ENCODE measurements around the gene ZNF500.

GRCh38 chr16:4746991-4747574 lies 19.9 kb downstream of the ZNF500 start:
- TF ChIP-seq CTCF (conservative IDR thresholded peaks at IDR 0.05; ENCODE audit: low read depth, low read length): no peak
- no peak for TF ChIP-seq CEBPB (IDR thresholded peaks at IDR 0.05; ENCODE audit: low read depth, low read length)
- no peak for TF ChIP-seq POLR2A (IDR thresholded peaks at IDR 0.05; ENCODE audit: low read depth, low read length)
- TF ChIP-seq BHLHE40 (IDR thresholded peaks at IDR 0.05; ENCODE audit: low read depth, low read length): no peak
- TF ChIP-seq NFE2L2 (IDR thresholded peaks at IDR 0.05; ENCODE audit: low read depth, low read length): no peak
- no peak for TF ChIP-seq FOS (IDR thresholded peaks at IDR 0.05; ENCODE audit: low read depth, low read length)
- no peak for TF ChIP-seq RAD21 (IDR thresholded peaks at IDR 0.05; ENCODE audit: low read length)
- no peak for TF ChIP-seq MAFK (IDR thresholded peaks at IDR 0.05; ENCODE audit: low read depth, low read length)
- no peak for TF ChIP-seq SMC3 (IDR thresholded peaks at IDR 0.05; ENCODE audit: low read depth, low read length)
- no peak for TF ChIP-seq USF2 (IDR thresholded peaks at IDR 0.05; ENCODE audit: low read depth, low read length)
